Cardiac muscle cell (in vitro differentiated cells and primary cell): ENCODE data around the gene CAP1. TPM values are rescaled to one million over a fixed set of nuclear protein-coding genes. Genes with fewer than 3 reads are reported as not detected.
A peak's percentile ranks its signal among the peaks of the same experiment; 100 is the strongest.

ENCODE experiments used
- DNase-seq, 2 donors: peaks; one replicate each; pipeline versions ENCODE4 v3.0.0 to v3.0.0-alpha.2; 2010 to 2017; ENCODE audit warnings: low read depth in 1 of 2, low spot score in 1 of 2
- H3K27ac ChIP-seq: fragments of 200-600 bp; sonication (generic); 2 replicates; pipeline ENCODE4 v1.5.1; 2016
- H3K27me3 ChIP-seq: fragments of 200-600 bp; sonication (generic); 2 replicates; pipeline ENCODE4 v1.6.0; 2016; ENCODE audit warnings: control low read depth
- H3K36me3 ChIP-seq: fragments of 200-600 bp; sonication (generic); 2 replicates; pipeline ENCODE4 v1.5.1; 2016; ENCODE audit warnings: control low read depth
- H3K4me1 ChIP-seq: fragments of 200-600 bp; sonication (generic); 2 replicates; pipeline ENCODE4 v1.8.1; 2017; ENCODE audit warnings: low read depth, mild to moderate bottlenecking, mixed run types
- H3K4me3 ChIP-seq: fragments of 200-600 bp; sonication (generic); 2 replicates; pipeline ENCODE4 v1.5.1; 2016; ENCODE audit warnings: mild to moderate bottlenecking
- H3K9me3 ChIP-seq: fragments of 200-600 bp; sonication (generic); 2 replicates; pipeline ENCODE4 v1.5.1; 2017; ENCODE audit warnings: low read depth, mild to moderate bottlenecking, control low read depth
- polyA plus RNA-seq: library from polyadenylated mRNA; unstranded; fragments of >200 nt; fragmentation: Nextera tagmentation; extraction: Ambion mirVana; gene quantifications from 2 replicates; pipeline ENCODE4 v1.2.1, GENCODE V29; 2016
- total RNA-seq: library from RNA; depleted of rRNA; stranded (reverse); fragments of >200 nt; gene quantifications from 2 replicates; pipeline ENCODE4 v1.2.3, GENCODE V29; 2016
- TF ChIP-seq, protein P1 (sequence below): IDR thresholded peaks from 2 replicates; pipeline ENCODE4 v1.5.1; 2012; ENCODE audit warnings: low read depth, mild to moderate bottlenecking, low read length

Gene CAP1
- total RNA-seq (64.2 and 81.2 TPM in 2 replicates), polyA plus RNA-seq (92.3 and 92.8 TPM in 2 replicates)

GRCh38 chr1:40040511-40041465 is at the start of gene CAP1:
CAP1 (plus strand) TSS chr1:40040729; CDS start chr1:40059347, 18,618 bp downstream.
- Histone ChIP-seq H3K27me3 (no peaks in the 10 kb centered on the region), H3K4me1 (peaks cover 7% of the 10 kb centered on the region), H3K4me3 (peak within 1 kb of the TSS; percentile 95), H3K27ac (peak within 1 kb of the TSS; percentile 100), H3K36me3 (no peaks in the 10 kb centered on the region), H3K9me3 (no peaks in the 10 kb centered on the region)
- peak; percentile 99 for DNase-seq
- TF ChIP-seq, protein P1, sequence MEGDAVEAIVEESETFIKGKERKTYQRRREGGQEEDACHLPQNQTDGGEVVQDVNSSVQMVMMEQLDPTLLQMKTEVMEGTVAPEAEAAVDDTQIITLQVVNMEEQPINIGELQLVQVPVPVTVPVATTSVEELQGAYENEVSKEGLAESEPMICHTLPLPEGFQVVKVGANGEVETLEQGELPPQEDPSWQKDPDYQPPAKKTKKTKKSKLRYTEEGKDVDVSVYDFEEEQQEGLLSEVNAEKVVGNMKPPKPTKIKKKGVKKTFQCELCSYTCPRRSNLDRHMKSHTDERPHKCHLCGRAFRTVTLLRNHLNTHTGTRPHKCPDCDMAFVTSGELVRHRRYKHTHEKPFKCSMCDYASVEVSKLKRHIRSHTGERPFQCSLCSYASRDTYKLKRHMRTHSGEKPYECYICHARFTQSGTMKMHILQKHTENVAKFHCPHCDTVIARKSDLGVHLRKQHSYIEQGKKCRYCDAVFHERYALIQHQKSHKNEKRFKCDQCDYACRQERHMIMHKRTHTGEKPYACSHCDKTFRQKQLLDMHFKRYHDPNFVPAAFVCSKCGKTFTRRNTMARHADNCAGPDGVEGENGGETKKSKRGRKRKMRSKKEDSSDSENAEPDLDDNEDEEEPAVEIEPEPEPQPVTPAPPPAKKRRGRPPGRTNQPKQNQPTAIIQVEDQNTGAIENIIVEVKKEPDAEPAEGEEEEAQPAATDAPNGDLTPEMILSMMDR = no peak

DNA sequence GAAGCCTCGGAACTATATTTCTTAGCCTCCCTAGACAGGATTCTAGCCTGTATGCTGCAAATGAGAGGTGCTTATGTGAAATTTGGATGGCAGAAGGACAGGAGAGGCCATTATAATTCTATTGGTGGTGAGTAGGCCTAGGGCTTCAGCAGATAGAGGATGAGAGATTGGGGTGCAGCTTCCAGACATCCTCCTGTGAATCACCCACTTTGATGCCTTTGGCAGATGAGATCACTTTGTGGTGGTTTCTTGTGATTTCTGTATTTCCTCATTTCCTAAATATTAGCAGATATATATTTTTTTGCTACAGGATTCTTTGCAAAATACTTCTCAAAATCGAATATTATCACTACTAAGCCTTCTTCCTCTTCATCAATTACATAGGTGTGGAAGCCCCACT is 48.3 kb upstream of the CAP1 start:
- no peaks in the 10 kb centered on the region for H3K4me1 ChIP-seq
- H3K9me3 ChIP-seq = no peaks in the 10 kb centered on the region
- H3K36me3 ChIP-seq = no peaks in the 10 kb centered on the region
- TF ChIP-seq, protein P1 = no peak
- H3K27me3 ChIP-seq = no peaks in the 10 kb centered on the region
- DNase-seq = no peak
- H3K27ac ChIP-seq = no peak overlapping the region
- no peak overlapping the region for H3K4me3 ChIP-seq

DNA sequence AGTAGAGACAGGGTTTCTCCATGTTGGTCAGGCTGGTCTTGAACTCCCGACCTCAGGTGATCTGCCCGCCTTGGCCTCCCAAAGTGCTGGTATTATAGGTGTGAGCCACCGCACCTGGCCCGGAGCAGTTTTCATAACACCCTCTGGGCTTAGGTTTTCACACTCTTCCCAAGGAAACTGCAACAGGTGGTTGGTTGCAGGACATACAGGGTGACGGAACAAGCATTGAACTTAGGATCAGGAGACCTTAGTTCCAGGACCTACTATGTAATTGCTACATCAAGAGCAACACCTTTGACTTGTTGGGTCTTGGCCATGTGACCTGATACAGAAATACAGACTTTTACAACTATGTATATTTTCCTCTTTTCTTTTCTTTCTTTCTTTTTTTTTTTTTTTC is 47.6 kb upstream of the CAP1 start:
- H3K27me3 ChIP-seq = no peaks in the 10 kb centered on the region
- no peaks in the 10 kb centered on the region for H3K4me1 ChIP-seq
- no peaks in the 10 kb centered on the region for H3K36me3 ChIP-seq
- DNase-seq = no peak
- no peaks in the 10 kb centered on the region for H3K9me3 ChIP-seq
- no peak overlapping the region for H3K4me3 ChIP-seq
- no peak overlapping the region for H3K27ac ChIP-seq
- TF ChIP-seq, protein P1 = no peak

- no peak overlapping the region for H3K4me3 ChIP-seq
- H3K9me3 ChIP-seq = no peaks in the 10 kb centered on the region
- H3K27ac ChIP-seq = no peak overlapping the region
- no peaks in the 10 kb centered on the region for H3K27me3 ChIP-seq
- TF ChIP-seq, protein P1 = no peak
- H3K36me3 ChIP-seq = no peaks in the 10 kb centered on the region
- DNase-seq = no peak
- no peaks in the 10 kb centered on the region for H3K4me1 ChIP-seq
Measured at GRCh38 chr1:39995973-39996393, 44.5 kb upstream of the CAP1 start.

DNA sequence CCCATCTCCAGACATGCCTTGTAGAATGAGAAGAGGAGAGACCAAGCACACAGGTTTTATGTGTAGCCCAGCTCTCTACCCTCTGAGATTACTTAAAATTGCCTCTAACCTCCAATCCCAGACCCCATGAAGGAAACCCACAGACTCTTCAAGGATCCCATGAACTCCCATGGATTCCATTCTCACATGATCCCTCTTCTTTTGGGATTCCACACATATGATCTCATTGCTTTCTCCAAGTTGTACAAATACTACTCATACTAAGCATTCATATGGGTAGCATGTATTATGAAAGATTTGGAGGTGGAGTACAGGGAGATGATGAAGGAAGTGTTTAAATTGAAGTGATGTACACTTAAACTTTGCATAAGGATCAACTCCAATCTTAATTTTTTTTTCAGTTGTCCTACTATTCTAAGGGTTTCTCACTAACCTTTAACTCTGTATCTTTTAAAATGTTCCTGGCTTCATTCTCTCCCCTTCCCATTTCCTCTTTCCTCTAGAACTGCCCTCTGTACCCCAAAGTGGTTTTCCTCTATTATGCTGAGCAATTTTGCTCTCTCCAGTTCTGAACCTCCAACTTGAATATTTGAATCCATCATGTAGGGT is 44.0 kb upstream of the CAP1 start:
- H3K4me1 ChIP-seq = no peaks in the 10 kb centered on the region
- TF ChIP-seq, protein P1 = no peak
- no peaks in the 10 kb centered on the region for H3K36me3 ChIP-seq
- DNase-seq = no peak
- H3K9me3 ChIP-seq = no peaks in the 10 kb centered on the region
- H3K4me3 ChIP-seq = no peak overlapping the region
- no peak overlapping the region for H3K27ac ChIP-seq
- no peaks in the 10 kb centered on the region for H3K27me3 ChIP-seq
